Stimulated activated CD4-positive, alpha-beta T cell treated with anti-CD3 and anti-CD28 coated beads, Interleukin-12 subunit alpha, Interleukin-12 subunit beta, amount 100 ng/mL, for 48 hours (primary cell): Measurements from ENCODE around the gene MGAT5B.

Source experiments
- DNase-seq, 3 donors: peaks; one replicate each; pipeline ENCODE4 v3.0.0-alpha.2; 2020; ENCODE audit warnings: low read depth in 2 of 3, low spot score in 1 of 3

The MGAT5B gene

GRCh38 chr17:76878568-76878967 is 10.4 kb downstream of the MGAT5B start:
- DNase-seq = no peak

- no peak for DNase-seq
Observed at GRCh38 chr17:76879254-76879653, 11.1 kb downstream of the MGAT5B start.

GRCh38 chr17:76879691-76880090 is 11.5 kb downstream of the MGAT5B start:
- DNase-seq = no peak

GRCh38 chr17:76880268-76880667 is 12.1 kb downstream of the MGAT5B start:
- DNase-seq = no peak

- no peak for DNase-seq
Observed at GRCh38 chr17:76880971-76881370, 12.8 kb downstream of the MGAT5B start.

- DNase-seq = no peak
Observed at GRCh38 chr17:76881408-76881807, 13.2 kb downstream of the MGAT5B start.

GRCh38 chr17:76881966-76882365 is 13.8 kb downstream of the MGAT5B start:
- DNase-seq = no peak

GRCh38 chr17:76883744-76884525 is 15.7 kb downstream of the MGAT5B start:
- no peak for DNase-seq

- no peak for DNase-seq
Observed at GRCh38 chr17:76884995-76885893, 17.0 kb downstream of the MGAT5B start.

- no peak for DNase-seq
Observed at GRCh38 chr17:76885894-76886290, 17.7 kb downstream of the MGAT5B start.

- no peak for DNase-seq
Observed at GRCh38 chr17:76886395-76886794, 18.2 kb downstream of the MGAT5B start.

- DNase-seq = no peak
Observed at GRCh38 chr17:76887802-76888201, 19.6 kb downstream of the MGAT5B start.

GRCh38 chr17:76888661-76889060 is 20.5 kb downstream of the MGAT5B start:
- DNase-seq = no peak

GRCh38 chr17:76889323-76889722 is 21.1 kb downstream of the MGAT5B start:
- DNase-seq = no peak

GRCh38 chr17:76892329-76892728 is 24.1 kb downstream of the MGAT5B start:
- DNase-seq = no peak

GRCh38 chr17:76893623-76894334 is 25.6 kb downstream of the MGAT5B start:
- DNase-seq = no peak

GRCh38 chr17:76894842-76895241 is 26.6 kb downstream of the MGAT5B start:
- no peak for DNase-seq

GRCh38 chr17:76897023-76897422 is 28.8 kb downstream of the MGAT5B start:
- DNase-seq = no peak

GRCh38 chr17:76899414-76899813 is 31.2 kb downstream of the MGAT5B start:
- no peak for DNase-seq

- no peak for DNase-seq
Observed at GRCh38 chr17:76900723-76901122, 32.5 kb downstream of the MGAT5B start.

- no peak for DNase-seq
Observed at GRCh38 chr17:76901542-76902197, 33.5 kb downstream of the MGAT5B start.
